Loucy (cell line): ENCODE data around the gene IGF2BP2.

Source experiments
- H2AFZ ChIP-seq: fragments of 200-600 bp; sonication (generic); 2 replicates; pipeline ENCODE4 v1.6.0; 2016; ENCODE audit warnings: antibody characterized with exemption, mild to moderate bottlenecking, low read length, moderate library complexity
- H3F3A ChIP-seq: fragments of 200-600 bp; 2 replicates; pipeline ENCODE4 v1.6.0; 2016; ENCODE audit warnings: antibody characterized with exemption, low read depth, mild to moderate bottlenecking
- H3K27me3 ChIP-seq: fragments of 200-600 bp; sonication (generic); 2 replicates; pipeline ENCODE4 v1.6.1; 2014; ENCODE audit warnings: low read length, mild to moderate bottlenecking; ENCODE audit not compliant: insufficient read depth, poor library complexity, severe bottlenecking
- H3K36me3 ChIP-seq: fragments of 200-600 bp; sonication (generic); 2 replicates; pipeline ENCODE4 v1.6.1; 2016; ENCODE audit warnings: low read length; ENCODE audit not compliant: insufficient read depth
- H3K4me1 ChIP-seq: fragments of 200-600 bp; sonication (generic); 2 replicates; pipeline ENCODE4 v1.5.1; 2014; ENCODE audit warnings: low read length, mild to moderate bottlenecking; ENCODE audit not compliant: insufficient read depth, poor library complexity, severe bottlenecking
- H3K4me2 ChIP-seq: fragments of 200-600 bp; sonication (generic); 2 replicates; pipeline ENCODE4 v1.6.0; 2014; ENCODE audit warnings: antibody characterized with exemption, low read length, low read depth, mild to moderate bottlenecking; ENCODE audit not compliant: poor library complexity, severe bottlenecking
- H3K4me3 ChIP-seq: fragments of 200-600 bp; sonication (generic); 2 replicates; pipeline ENCODE4 v1.5.1; 2014; ENCODE audit warnings: low read length, mild to moderate bottlenecking, mixed read lengths; ENCODE audit not compliant: poor library complexity, severe bottlenecking
- H3K79me2 ChIP-seq: fragments of 200-600 bp; sonication (generic); 2 replicates; pipeline ENCODE4 v1.6.1; 2014; ENCODE audit warnings: low read length; ENCODE audit not compliant: insufficient read depth
- H3K9ac ChIP-seq: fragments of 200-600 bp; sonication (generic); 2 replicates; pipeline ENCODE4 v1.6.0; 2014; ENCODE audit warnings: mild to moderate bottlenecking, low read depth, low read length, moderate library complexity; ENCODE audit not compliant: poor library complexity, severe bottlenecking
- H3K9me2 ChIP-seq: fragments of 200-600 bp; sonication (generic); replicated peaks from 2 replicates; pipeline ENCODE4 v1.6.1; 2016; ENCODE audit warnings: low read depth, low read length, mixed read lengths
- H3K9me3 ChIP-seq: fragments of 200-600 bp; sonication (generic); 2 replicates; pipeline ENCODE4 v1.6.1; 2014; ENCODE audit warnings: mild to moderate bottlenecking, antibody characterized with exemption, low read length, low read depth; ENCODE audit not compliant: insufficient read depth
- H4K20me1 ChIP-seq: fragments of 200-600 bp; sonication (generic); 2 replicates; pipeline ENCODE4 v1.6.0; 2014; ENCODE audit warnings: antibody characterized with exemption, low read length, mild to moderate bottlenecking; ENCODE audit not compliant: insufficient read depth, poor library complexity, severe bottlenecking
- EZH2phosphoT487 ChIP-seq: fragments of 200-600 bp; IDR thresholded peaks from 2 replicates; pipeline ENCODE4 v1.6.1; 2018; ENCODE audit warnings: antibody characterized with exemption, mild to moderate bottlenecking, moderate library complexity, borderline replicate concordance
- TF ChIP-seq, protein P1 (sequence below): fragments of 200-600 bp; sonication (generic); conservative IDR thresholded peaks from 2 replicates; pipeline ENCODE4 v1.5.1; 2014; ENCODE audit warnings: mild to moderate bottlenecking, antibody characterized with exemption, low read length

Gene IGF2BP2

DNA sequence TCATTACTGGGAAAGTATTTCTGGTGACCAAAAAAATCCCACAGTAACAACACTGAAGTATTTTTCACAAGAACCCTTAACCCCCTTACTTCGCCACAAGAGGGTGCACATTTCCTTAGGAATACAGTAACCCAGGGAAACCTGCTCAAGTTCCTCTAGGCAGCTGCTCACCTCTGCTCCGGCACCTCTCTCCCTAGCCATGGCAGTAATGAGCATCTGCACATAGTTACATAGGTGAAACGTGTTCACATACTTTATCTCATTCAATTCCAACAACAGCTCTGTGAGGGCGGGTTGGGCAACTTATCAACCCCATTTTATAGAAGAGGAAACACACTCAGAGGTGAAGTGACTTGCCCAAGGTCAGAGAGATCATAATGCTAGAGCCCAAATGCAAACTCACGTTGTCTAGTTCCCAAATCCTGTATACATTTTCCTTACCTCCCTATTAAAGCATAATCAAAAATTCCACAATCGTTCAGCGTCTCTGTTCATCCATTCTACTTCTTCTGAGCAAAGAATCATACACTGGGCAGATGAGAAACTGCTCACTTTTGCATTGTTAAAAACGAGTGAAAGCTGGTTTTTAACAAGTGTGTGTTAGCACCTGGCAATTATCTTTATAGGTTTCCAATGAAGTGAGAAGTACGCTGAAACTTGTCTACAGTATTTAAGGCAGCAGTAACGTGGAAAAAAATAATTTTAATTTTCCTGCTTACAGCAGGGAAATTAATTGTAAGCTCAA lies 90.7 kb downstream of the IGF2BP2 start:
- no peak overlapping the region for H2AFZ ChIP-seq
- no peaks in the 10 kb centered on the region for H3F3A ChIP-seq
- H3K79me2 ChIP-seq: no peaks in the 10 kb centered on the region
- H3K9me3 ChIP-seq: no peaks in the 10 kb centered on the region
- no peak overlapping the region for H3K4me3 ChIP-seq
- H4K20me1 ChIP-seq: no peaks in the 10 kb centered on the region
- H3K36me3 ChIP-seq: no peaks in the 10 kb centered on the region
- no peaks in the 10 kb centered on the region for H3K4me1 ChIP-seq
- no peak overlapping the region for H3K9ac ChIP-seq
- no peak overlapping the region for H3K4me2 ChIP-seq
- no peaks in the 10 kb centered on the region for H3K9me2 ChIP-seq
- H3K27me3 ChIP-seq: no peaks in the 10 kb centered on the region
- no peak for TF ChIP-seq EZH2phosphoT487
- TF ChIP-seq, protein P1, sequence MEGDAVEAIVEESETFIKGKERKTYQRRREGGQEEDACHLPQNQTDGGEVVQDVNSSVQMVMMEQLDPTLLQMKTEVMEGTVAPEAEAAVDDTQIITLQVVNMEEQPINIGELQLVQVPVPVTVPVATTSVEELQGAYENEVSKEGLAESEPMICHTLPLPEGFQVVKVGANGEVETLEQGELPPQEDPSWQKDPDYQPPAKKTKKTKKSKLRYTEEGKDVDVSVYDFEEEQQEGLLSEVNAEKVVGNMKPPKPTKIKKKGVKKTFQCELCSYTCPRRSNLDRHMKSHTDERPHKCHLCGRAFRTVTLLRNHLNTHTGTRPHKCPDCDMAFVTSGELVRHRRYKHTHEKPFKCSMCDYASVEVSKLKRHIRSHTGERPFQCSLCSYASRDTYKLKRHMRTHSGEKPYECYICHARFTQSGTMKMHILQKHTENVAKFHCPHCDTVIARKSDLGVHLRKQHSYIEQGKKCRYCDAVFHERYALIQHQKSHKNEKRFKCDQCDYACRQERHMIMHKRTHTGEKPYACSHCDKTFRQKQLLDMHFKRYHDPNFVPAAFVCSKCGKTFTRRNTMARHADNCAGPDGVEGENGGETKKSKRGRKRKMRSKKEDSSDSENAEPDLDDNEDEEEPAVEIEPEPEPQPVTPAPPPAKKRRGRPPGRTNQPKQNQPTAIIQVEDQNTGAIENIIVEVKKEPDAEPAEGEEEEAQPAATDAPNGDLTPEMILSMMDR: peak; percentile 80

DNA sequence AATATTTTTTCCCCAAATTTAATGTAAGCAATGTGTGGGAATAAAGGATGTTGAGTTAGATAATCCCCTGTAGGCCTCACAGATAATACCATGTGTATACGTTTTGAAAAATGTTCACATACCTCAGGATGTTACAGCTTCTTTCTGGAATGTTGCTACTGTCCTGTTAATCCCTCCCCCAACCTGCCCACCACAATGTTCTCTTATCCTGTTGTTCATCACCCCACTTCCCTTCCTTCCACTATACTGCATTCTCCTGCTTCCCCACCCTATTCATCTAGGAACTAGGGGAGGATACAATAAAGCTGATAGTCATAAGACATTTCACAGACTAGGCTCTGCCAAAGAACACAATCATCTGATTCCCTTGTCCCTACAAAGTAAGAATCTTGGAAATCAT lies 92.1 kb downstream of the IGF2BP2 start:
- Histone ChIP-seq H3K4me1 (no peaks in the 10 kb centered on the region), H3K9me2 (no peaks in the 10 kb centered on the region), H3K79me2 (no peaks in the 10 kb centered on the region), H3F3A (no peaks in the 10 kb centered on the region), H2AFZ (no peak overlapping the region), H3K4me3 (no peak overlapping the region), H3K27me3 (no peaks in the 10 kb centered on the region), H3K9ac (no peak overlapping the region), H3K36me3 (no peaks in the 10 kb centered on the region), H4K20me1 (no peaks in the 10 kb centered on the region), H3K9me3 (no peaks in the 10 kb centered on the region), H3K4me2 (no peak overlapping the region)
- TF ChIP-seq, protein P1: no peak
- no peak for TF ChIP-seq EZH2phosphoT487

DNA sequence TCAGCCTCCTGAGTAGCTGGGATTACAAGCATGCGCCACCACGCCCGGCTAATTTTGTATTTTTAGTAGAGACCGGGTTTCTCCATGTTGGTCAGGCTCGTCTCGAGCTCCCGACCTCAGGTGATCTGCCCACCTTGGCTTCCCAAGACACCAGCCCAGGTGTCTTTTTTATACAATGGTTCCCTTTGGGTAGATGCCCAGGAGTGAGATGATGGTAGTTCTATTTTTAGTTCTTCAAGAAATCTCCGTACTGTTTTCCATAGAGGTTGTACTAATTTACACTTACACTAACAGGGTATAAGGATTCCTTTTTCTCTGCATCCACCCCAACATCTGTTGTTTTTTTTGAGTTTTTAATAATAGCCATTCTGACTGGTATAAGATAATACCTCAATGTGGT lies 94.3 kb downstream of the IGF2BP2 start:
- Histone ChIP-seq H3K4me1 (no peaks in the 10 kb centered on the region), H3K79me2 (no peaks in the 10 kb centered on the region), H4K20me1 (no peaks in the 10 kb centered on the region)

More for the DNA sequence above, 94.3 kb downstream of the IGF2BP2 start:
- TF ChIP-seq, protein P1: no peak
- no peak for TF ChIP-seq EZH2phosphoT487
- H3K4me2 ChIP-seq: no peak overlapping the region
- H3K9me2 ChIP-seq: no peaks in the 10 kb centered on the region
- no peak overlapping the region for H3K9ac ChIP-seq
- H3K9me3 ChIP-seq: no peaks in the 10 kb centered on the region
- no peaks in the 10 kb centered on the region for H3K27me3 ChIP-seq
- H3K36me3 ChIP-seq: no peaks in the 10 kb centered on the region
- no peak overlapping the region for H3K4me3 ChIP-seq
- H3F3A ChIP-seq: no peaks in the 10 kb centered on the region
- H2AFZ ChIP-seq: no peak overlapping the region
